DOHH2 (cell line): ENCODE data around the gene EXOC6B.

Source experiments
- H3F3A ChIP-seq: fragments of 200-600 bp; sonication (generic), shearing (Covaris generic); 2 replicates; pipeline ENCODE4 v1.6.0; 2016; ENCODE audit warnings: antibody characterized with exemption, mild to moderate bottlenecking; ENCODE audit not compliant: control insufficient read depth, insufficient read depth
- H3K27ac ChIP-seq: fragments of 200-600 bp; sonication (generic); 2 replicates; pipeline ENCODE4 v1.5.1; 2014; ENCODE audit warnings: low read depth, mild to moderate bottlenecking, low read length, moderate library complexity
- H3K27me3 ChIP-seq: fragments of 200-600 bp; sonication (generic); 2 replicates; pipeline ENCODE4 v1.6.1; 2014; ENCODE audit warnings: mild to moderate bottlenecking, low read length, mixed read lengths; ENCODE audit not compliant: control insufficient read depth
- H3K36me3 ChIP-seq: fragments of 200-600 bp; sonication (generic); 2 replicates; pipeline ENCODE4 v1.6.1; 2014; ENCODE audit warnings: mild to moderate bottlenecking, low read length, moderate library complexity, mixed read lengths; ENCODE audit not compliant: control insufficient read depth
- H3K4me1 ChIP-seq: fragments of 200-600 bp; sonication (generic); 2 replicates; pipeline ENCODE4 v1.6.1; 2014; ENCODE audit warnings: mild to moderate bottlenecking, low read length, mixed read lengths; ENCODE audit not compliant: control insufficient read depth
- H3K4me2 ChIP-seq: fragments of 200-600 bp; sonication (generic); 2 replicates; pipeline ENCODE4 v1.6.0; 2014; ENCODE audit warnings: mild to moderate bottlenecking, low read length, moderate library complexity
- H3K4me3 ChIP-seq: fragments of 200-600 bp; sonication (generic); 2 replicates; pipeline ENCODE4 v1.5.1; 2014; ENCODE audit warnings: mild to moderate bottlenecking, low read length, mixed read lengths
- H3K79me2 ChIP-seq: fragments of 200-600 bp; sonication (generic); 2 replicates; pipeline ENCODE4 v1.6.1; 2014; ENCODE audit warnings: mild to moderate bottlenecking, low read length, mixed read lengths; ENCODE audit not compliant: control insufficient read depth
- H3K9me2 ChIP-seq: fragments of 200-600 bp; sonication (generic); replicated peaks from 2 replicates; pipeline ENCODE4 v1.6.1; 2014; ENCODE audit warnings: mild to moderate bottlenecking, low read length, mixed read lengths; ENCODE audit not compliant: control insufficient read depth
- H3K9me3 ChIP-seq: fragments of 200-600 bp; sonication (generic); 2 replicates; pipeline ENCODE4 v1.6.1; 2014; ENCODE audit warnings: antibody characterized with exemption, low read length, mixed read lengths; ENCODE audit not compliant: control insufficient read depth, insufficient read depth
- H4K20me1 ChIP-seq: fragments of 200-600 bp; sonication (generic); 2 replicates; pipeline ENCODE4 v1.6.0; 2014; ENCODE audit warnings: low read depth, mild to moderate bottlenecking, antibody characterized with exemption, low read length, moderate library complexity; ENCODE audit not compliant: control insufficient read depth, insufficient read depth
- EZH2phosphoT487 ChIP-seq: fragments of 200-600 bp; sonication (generic); IDR thresholded peaks from 2 replicates; pipeline ENCODE4 v1.6.1; 2017; ENCODE audit warnings: borderline replicate concordance, mild to moderate bottlenecking, antibody characterized with exemption, low read length, moderate library complexity, mixed read lengths
- TF ChIP-seq, protein P1 (sequence below): fragments of 200-600 bp; sonication (generic); IDR thresholded peaks from one replicate; pipeline ENCODE4 v1.5.1; 2014; ENCODE audit warnings: antibody characterized with exemption, mild to moderate bottlenecking, low read depth, low read length; ENCODE audit not compliant: poor library complexity, severe bottlenecking

The EXOC6B gene

GRCh38 chr2:72827966-72828646 lies 2.3 kb upstream of the EXOC6B start:
- Histone ChIP-seq H3K9me2 (no peaks in the 10 kb centered on the region), H3K27ac (no peak overlapping the region), H3K4me2 (no peak overlapping the region), H3K27me3 (peaks cover 9% of the 10 kb centered on the region; the same call in 1 of the 2 replicates), H3K9me3 (no peaks in the 10 kb centered on the region), H3F3A (no peaks in the 10 kb centered on the region), H3K4me3 (no peak overlapping the region), H3K36me3 (no peaks in the 10 kb centered on the region), H3K79me2 (no peaks in the 10 kb centered on the region), H4K20me1 (no peaks in the 10 kb centered on the region), H3K4me1 (peaks cover 8% of the 10 kb centered on the region)
- TF ChIP-seq EZH2phosphoT487 = no peak
- TF ChIP-seq, protein P1, sequence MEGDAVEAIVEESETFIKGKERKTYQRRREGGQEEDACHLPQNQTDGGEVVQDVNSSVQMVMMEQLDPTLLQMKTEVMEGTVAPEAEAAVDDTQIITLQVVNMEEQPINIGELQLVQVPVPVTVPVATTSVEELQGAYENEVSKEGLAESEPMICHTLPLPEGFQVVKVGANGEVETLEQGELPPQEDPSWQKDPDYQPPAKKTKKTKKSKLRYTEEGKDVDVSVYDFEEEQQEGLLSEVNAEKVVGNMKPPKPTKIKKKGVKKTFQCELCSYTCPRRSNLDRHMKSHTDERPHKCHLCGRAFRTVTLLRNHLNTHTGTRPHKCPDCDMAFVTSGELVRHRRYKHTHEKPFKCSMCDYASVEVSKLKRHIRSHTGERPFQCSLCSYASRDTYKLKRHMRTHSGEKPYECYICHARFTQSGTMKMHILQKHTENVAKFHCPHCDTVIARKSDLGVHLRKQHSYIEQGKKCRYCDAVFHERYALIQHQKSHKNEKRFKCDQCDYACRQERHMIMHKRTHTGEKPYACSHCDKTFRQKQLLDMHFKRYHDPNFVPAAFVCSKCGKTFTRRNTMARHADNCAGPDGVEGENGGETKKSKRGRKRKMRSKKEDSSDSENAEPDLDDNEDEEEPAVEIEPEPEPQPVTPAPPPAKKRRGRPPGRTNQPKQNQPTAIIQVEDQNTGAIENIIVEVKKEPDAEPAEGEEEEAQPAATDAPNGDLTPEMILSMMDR = no peak

- Histone ChIP-seq H3K4me2 (no peak overlapping the region), H3K4me1 (peaks cover 8% of the 10 kb centered on the region)
Measured at GRCh38 chr2:72827487-72827886, 1.7 kb upstream of the EXOC6B start.

DNA sequence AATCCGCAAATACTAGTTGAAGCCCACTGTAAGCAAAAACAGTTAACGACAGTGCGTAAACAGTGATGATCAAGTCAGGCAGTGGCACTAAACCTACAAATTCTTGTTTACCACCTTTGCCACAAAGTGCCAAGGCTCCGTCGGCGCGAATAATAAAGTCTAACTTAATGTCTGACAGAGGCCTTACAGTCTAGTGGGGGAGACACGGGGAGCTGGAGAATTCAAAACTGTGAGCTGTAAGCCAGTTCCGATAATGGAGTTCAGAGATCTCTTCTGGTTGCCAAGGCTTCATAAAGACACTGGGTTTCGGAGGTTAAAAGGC lies 284 bp upstream of the EXOC6B start:
- H3K9me3 ChIP-seq = no peaks in the 10 kb centered on the region
- H3F3A ChIP-seq = no peaks in the 10 kb centered on the region
- no peaks in the 10 kb centered on the region for H3K36me3 ChIP-seq
- TF ChIP-seq EZH2phosphoT487 = no peak
- TF ChIP-seq, protein P1 = no peak
- H3K79me2 ChIP-seq = no peaks in the 10 kb centered on the region
- H3K4me2 ChIP-seq = peak overlapping the region; percentile 79
- no peaks in the 10 kb centered on the region for H4K20me1 ChIP-seq
- peaks cover 9% of the 10 kb centered on the region; the same call in 1 of the 2 replicates for H3K27me3 ChIP-seq
- H3K9me2 ChIP-seq = no peaks in the 10 kb centered on the region
- H3K4me3 ChIP-seq = peak overlapping the region; percentile 80
- H3K4me1 ChIP-seq = peaks cover 8% of the 10 kb centered on the region
- no peak overlapping the region for H3K27ac ChIP-seq

More at GRCh38 chr2:72827487-72827886, 1.7 kb upstream of the EXOC6B start:
- Histone ChIP-seq H3K27me3 (peaks cover 9% of the 10 kb centered on the region; the same call in 1 of the 2 replicates), H3K36me3 (no peaks in the 10 kb centered on the region), H3K27ac (no peak overlapping the region), H3K79me2 (no peaks in the 10 kb centered on the region), H3K4me3 (no peak overlapping the region), H3K9me2 (no peaks in the 10 kb centered on the region), H3F3A (no peaks in the 10 kb centered on the region), H4K20me1 (no peaks in the 10 kb centered on the region), H3K9me3 (no peaks in the 10 kb centered on the region)
- no peak for TF ChIP-seq EZH2phosphoT487
- TF ChIP-seq, protein P1 = no peak
